ENCODE measurements around the gene SGO1.

SGO1 gene

GRCh38 chr3:20154078-20154477, 31.9 kb downstream of the SGO1 start:
- no peak for DNase-seq

GRCh38 chr3:20148466-20148865, 37.5 kb downstream of the SGO1 start:
- DNase-seq, result no peak

GRCh38 chr3:20147361-20147760, 38.6 kb downstream of the SGO1 start:
- no peak for DNase-seq

GRCh38 chr3:20146301-20146700, 39.7 kb downstream of the SGO1 start:
- no peak for DNase-seq

- no peak for DNase-seq
These were observed 40.1 kb downstream of the SGO1 start for GRCh38 chr3:20145874-20146273.

- DNase-seq, result no peak
These were observed 42.5 kb downstream of the SGO1 start for GRCh38 chr3:20143519-20143918.

GRCh38 chr3:20142517-20142916, 43.5 kb downstream of the SGO1 start:
- no peak for DNase-seq

- no peak for DNase-seq
These were observed 44.2 kb downstream of the SGO1 start for GRCh38 chr3:20141851-20142250.

- no peak for DNase-seq
These were observed 44.7 kb downstream of the SGO1 start for GRCh38 chr3:20141316-20141715.

GRCh38 chr3:20140881-20141280, 45.1 kb downstream of the SGO1 start:
- no peak for DNase-seq

GRCh38 chr3:20137647-20138046, 48.4 kb downstream of the SGO1 start:
- DNase-seq, result no peak

- no peak for DNase-seq
These were observed 49.8 kb downstream of the SGO1 start for GRCh38 chr3:20136231-20136630.

- DNase-seq, result no peak
These were observed 55.9 kb downstream of the SGO1 start for GRCh38 chr3:20130106-20130505.

- DNase-seq, result no peak
These were observed 57.6 kb downstream of the SGO1 start for GRCh38 chr3:20128358-20128757.

- DNase-seq, result no peak
These were observed 60.1 kb downstream of the SGO1 start for GRCh38 chr3:20125897-20126296.

- no peak for DNase-seq
These were observed 60.7 kb downstream of the SGO1 start for GRCh38 chr3:20125289-20125688.

GRCh38 chr3:20123131-20123652, 62.8 kb downstream of the SGO1 start:
- DNase-seq, result no peak

GRCh38 chr3:20121088-20121487, 64.9 kb downstream of the SGO1 start:
- DNase-seq, result no peak

Data from GF-D8 (cell line).